GDM1 (cell line): ENCODE results near the gene CHD3.

ENCODE experiments used
- DNase-seq: peaks from one replicate; lab custom pipeline; 2025; lab: John Stamatoyannopoulos, UW

CHD3 gene

GRCh38 chr17:7888184-7888920, at the start of gene CHD3:
Gene CHD3 (plus strand): TSS chr17:7888789. CDS start chr17:7889001, 212 bp downstream.
- DNase-seq, result no peak

GRCh38 chr17:7839190-7839875, 49.3 kb upstream of the CHD3 start:
- DNase-seq, result peak; percentile 17

- no peak for DNase-seq
Observed at GRCh38 chr17:7839876-7840261, 48.7 kb upstream of the CHD3 start.

- no peak for DNase-seq
Observed at GRCh38 chr17:7840441-7840840, 48.1 kb upstream of the CHD3 start.

GRCh38 chr17:7840875-7841274, 47.7 kb upstream of the CHD3 start:
- no peak for DNase-seq

- DNase-seq, result peak; percentile 59
Observed at GRCh38 chr17:7841396-7841914, 47.1 kb upstream of the CHD3 start.

- peak; percentile 60 for DNase-seq
Observed at GRCh38 chr17:7841915-7842379, 46.6 kb upstream of the CHD3 start.

- DNase-seq, result peak; percentile 72
Observed at GRCh38 chr17:7842380-7843256, 46.0 kb upstream of the CHD3 start.

GRCh38 chr17:7843257-7843535, 45.4 kb upstream of the CHD3 start:
- no peak for DNase-seq

- peak; percentile 71 for DNase-seq
Observed at GRCh38 chr17:7843536-7844291, 44.9 kb upstream of the CHD3 start.

- DNase-seq, result peak; percentile 75
Observed at GRCh38 chr17:7844292-7845154, 44.1 kb upstream of the CHD3 start.

GRCh38 chr17:7845359-7846062, 43.1 kb upstream of the CHD3 start:
- no peak for DNase-seq

GRCh38 chr17:7846063-7846735, 42.4 kb upstream of the CHD3 start:
- no peak for DNase-seq

- no peak for DNase-seq
Observed at GRCh38 chr17:7846765-7847661, 41.6 kb upstream of the CHD3 start.

- DNase-seq, result no peak
Observed at GRCh38 chr17:7848131-7848579, 40.4 kb upstream of the CHD3 start.

- no peak for DNase-seq
Observed at GRCh38 chr17:7848739-7849129, 39.9 kb upstream of the CHD3 start.

GRCh38 chr17:7849130-7849750, 39.3 kb upstream of the CHD3 start:
- no peak for DNase-seq
